T-helper 2 cell (primary cell): ENCODE data around the gene CDC25B.
"Not testable (repeated sequence)": the region's sequence is repeated elsewhere in the genome, so short reads cannot be mapped to it uniquely, and the experiment has no call there.

Source experiments
- DNase-seq, 5 experiments: peaks; one replicate each; pipeline versions ENCODE4 v3.0.0 to v3.0.0-alpha.2; 2012 to 2022

CDC25B gene

GRCh38 chr20:3785240-3786125, 10.6 kb upstream of the CDC25B start:
- DNase-seq: no peak

- peak in 2 of 5 experiments; percentile 34 to 74 for DNase-seq
These were observed 10.0 kb upstream of the CDC25B start for GRCh38 chr20:3786126-3786484.

GRCh38 chr20:3786665-3787323, 9.3 kb upstream of the CDC25B start, which contains the start of gene CENPB:
Gene CENPB (minus strand): TSS chr20:3786740. CDS start chr20:3786483, 257 bp downstream.
- peak; percentile 84 to 93 (median 85) for DNase-seq

GRCh38 chr20:3787324-3788014, 8.6 kb upstream of the CDC25B start:
- no peak for DNase-seq

- DNase-seq: peak in 1 of 5 experiments; percentile 35
These were observed 7.4 kb upstream of the CDC25B start for GRCh38 chr20:3788685-3789155.

- DNase-seq: not testable (repeated sequence)
These were observed 6.9 kb upstream of the CDC25B start for GRCh38 chr20:3789201-3789600.

GRCh38 chr20:3794168-3794567, 1.9 kb upstream of the CDC25B start:
- DNase-seq: not testable (repeated sequence)

GRCh38 chr20:3794701-3795420, 1.2 kb upstream of the CDC25B start:
- no peak for DNase-seq

GRCh38 chr20:3796477-3797225, 541 bp downstream of the CDC25B start:
- no peak for DNase-seq

- no peak for DNase-seq
These were observed 1.1 kb downstream of the CDC25B start for GRCh38 chr20:3797226-3797545.

GRCh38 chr20:3797592-3798372, 1.7 kb downstream of the CDC25B start:
- DNase-seq: peak in 3 of 5 experiments; percentile 36 to 86 (median 44)

- DNase-seq: no peak
These were observed 2.3 kb downstream of the CDC25B start for GRCh38 chr20:3798373-3798768.

GRCh38 chr20:3798908-3799248, 2.8 kb downstream of the CDC25B start:
- DNase-seq: no peak

GRCh38 chr20:3800256-3800877, 4.3 kb downstream of the CDC25B start:
- no peak for DNase-seq

- no peak for DNase-seq
These were observed 4.8 kb downstream of the CDC25B start for GRCh38 chr20:3800878-3801260.

GRCh38 chr20:3801299-3801698, 5.2 kb downstream of the CDC25B start:
- no peak for DNase-seq

- DNase-seq: no peak
These were observed 5.7 kb downstream of the CDC25B start for GRCh38 chr20:3801846-3802245.

GRCh38 chr20:3802524-3803239, 6.6 kb downstream of the CDC25B start:
- DNase-seq: no peak

- DNase-seq: no peak
These were observed 7.2 kb downstream of the CDC25B start for GRCh38 chr20:3803289-3803688.

- no peak for DNase-seq
These were observed 7.7 kb downstream of the CDC25B start for GRCh38 chr20:3803854-3804253.
